Keratinocyte (primary cell): ENCODE results near the gene NUMBL.

ENCODE experiments used
- EZH2 ChIP-seq: IDR thresholded peaks from one replicate; pipeline ENCODE4 v1.6.1; 2012; ENCODE audit warnings: inconsistent platforms, mild to moderate bottlenecking, low read length, moderate library complexity
- TF ChIP-seq, protein P1 (sequence below), 3 experiments: IDR thresholded peaks in 1 of 3; conservative IDR thresholded peaks in 1 of 3; optimal IDR thresholded peaks in 1 of 3; 2 replicates in 2 of 3; 3 replicates in 1 of 3; pipeline versions ENCODE3 to v1.5.1; 2011; ENCODE audit warnings: low read length in 3 of 3, mild to moderate bottlenecking in 3 of 3, moderate library complexity in 2 of 3, control low read depth in 1 of 3, inconsistent platforms in 1 of 3; ENCODE audit not compliant: insufficient read depth in 2 of 3; ENCODE audit errors: extremely low read depth in 1 of 3

DNA sequence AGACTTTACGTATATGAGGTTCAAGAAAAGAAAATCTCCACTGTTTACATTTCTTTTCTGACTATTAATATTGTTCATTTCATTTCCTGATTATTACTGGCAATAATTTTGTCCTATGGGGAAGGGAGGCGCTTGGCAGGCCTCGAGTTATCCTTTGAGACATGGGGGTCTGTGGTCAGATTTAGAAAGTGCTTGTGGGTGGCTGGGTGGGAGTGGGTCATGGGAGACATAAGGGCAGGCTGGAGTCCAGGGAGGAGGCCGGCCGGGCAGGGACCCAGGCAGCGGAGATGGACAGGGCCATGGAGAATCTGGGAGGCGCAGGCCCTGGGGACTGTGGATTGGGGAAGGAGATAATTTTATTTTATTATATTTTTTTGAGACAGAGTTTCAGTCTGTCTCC is 49.2 kb downstream of the NUMBL start:
- TF ChIP-seq EZH2: no peak
- TF ChIP-seq, protein P1, sequence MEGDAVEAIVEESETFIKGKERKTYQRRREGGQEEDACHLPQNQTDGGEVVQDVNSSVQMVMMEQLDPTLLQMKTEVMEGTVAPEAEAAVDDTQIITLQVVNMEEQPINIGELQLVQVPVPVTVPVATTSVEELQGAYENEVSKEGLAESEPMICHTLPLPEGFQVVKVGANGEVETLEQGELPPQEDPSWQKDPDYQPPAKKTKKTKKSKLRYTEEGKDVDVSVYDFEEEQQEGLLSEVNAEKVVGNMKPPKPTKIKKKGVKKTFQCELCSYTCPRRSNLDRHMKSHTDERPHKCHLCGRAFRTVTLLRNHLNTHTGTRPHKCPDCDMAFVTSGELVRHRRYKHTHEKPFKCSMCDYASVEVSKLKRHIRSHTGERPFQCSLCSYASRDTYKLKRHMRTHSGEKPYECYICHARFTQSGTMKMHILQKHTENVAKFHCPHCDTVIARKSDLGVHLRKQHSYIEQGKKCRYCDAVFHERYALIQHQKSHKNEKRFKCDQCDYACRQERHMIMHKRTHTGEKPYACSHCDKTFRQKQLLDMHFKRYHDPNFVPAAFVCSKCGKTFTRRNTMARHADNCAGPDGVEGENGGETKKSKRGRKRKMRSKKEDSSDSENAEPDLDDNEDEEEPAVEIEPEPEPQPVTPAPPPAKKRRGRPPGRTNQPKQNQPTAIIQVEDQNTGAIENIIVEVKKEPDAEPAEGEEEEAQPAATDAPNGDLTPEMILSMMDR (optimal IDR thresholded peaks at IDR 0.05 in 1 of 3, IDR thresholded peaks at IDR 0.05 in 1 of 3, conservative IDR thresholded peaks at IDR 0.05 in 1 of 3; ENCODE audit: extremely low read depth in 1 of 3, insufficient read depth in 2 of 3, low read length in 3 of 3): no peak
